Ammon's horn (tissue), 1 donor: Measurements from ENCODE around the gene ALOX5AP.

ENCODE experiments used
- DNase-seq: peaks from one replicate; pipeline ENCODE4 v3.0.0-alpha.2; 2016; ENCODE audit warnings: low spot score

The ALOX5AP gene

GRCh38 chr13:30714629-30715371 is 20.5 kb upstream of the ALOX5AP start:
- DNase-seq, result no peak

GRCh38 chr13:30715372-30715756 is 20.0 kb upstream of the ALOX5AP start:
- no peak for DNase-seq

GRCh38 chr13:30715837-30716236 is 19.5 kb upstream of the ALOX5AP start:
- no peak for DNase-seq

- no peak for DNase-seq
These were observed 16.4 kb upstream of the ALOX5AP start for GRCh38 chr13:30718661-30719524.

GRCh38 chr13:30719525-30719914 is 15.8 kb upstream of the ALOX5AP start:
- DNase-seq, result no peak

- no peak for DNase-seq
These were observed 15.0 kb upstream of the ALOX5AP start for GRCh38 chr13:30720172-30720869.

- DNase-seq, result no peak
These were observed 13.4 kb upstream of the ALOX5AP start for GRCh38 chr13:30721936-30722335.

GRCh38 chr13:30722361-30722760 is 13.0 kb upstream of the ALOX5AP start:
- no peak for DNase-seq

GRCh38 chr13:30724778-30725177 is 10.6 kb upstream of the ALOX5AP start:
- no peak for DNase-seq

- no peak for DNase-seq
These were observed 9.8 kb upstream of the ALOX5AP start for GRCh38 chr13:30725326-30726085.

- no peak for DNase-seq
These were observed 9.2 kb upstream of the ALOX5AP start for GRCh38 chr13:30726192-30726591.

- DNase-seq, result no peak
These were observed 7.6 kb upstream of the ALOX5AP start for GRCh38 chr13:30727491-30728355.

GRCh38 chr13:30729801-30730200 is 5.5 kb upstream of the ALOX5AP start:
- DNase-seq, result no peak

GRCh38 chr13:30730526-30730925 is 4.8 kb upstream of the ALOX5AP start:
- DNase-seq, result peak; percentile 48

GRCh38 chr13:30731361-30732045 is 3.8 kb upstream of the ALOX5AP start:
- no peak for DNase-seq

GRCh38 chr13:30732046-30732390 is 3.3 kb upstream of the ALOX5AP start:
- DNase-seq, result no peak

- no peak for DNase-seq
These were observed 904 bp upstream of the ALOX5AP start for GRCh38 chr13:30734439-30734838.

GRCh38 chr13:30735872-30736175 is 481 bp downstream of the ALOX5AP start:
- DNase-seq, result no peak

- no peak for DNase-seq
These were observed 1.3 kb downstream of the ALOX5AP start for GRCh38 chr13:30736461-30737320.
